Ishikawa (cell line): ENCODE data around the gene TCTN3.

Experiments
- CREB1 ChIP-seq: IDR thresholded peaks from 2 replicates; pipeline ENCODE4 v1.6.1; 2012; ENCODE audit warnings: low read depth
- TEAD4 ChIP-seq: IDR thresholded peaks from 2 replicates; pipeline ENCODE4 v1.6.1; 2012
- TF ChIP-seq, protein P1 (sequence below): IDR thresholded peaks from 2 replicates; pipeline ENCODE4 v1.6.1; 2012; ENCODE audit warnings: low read depth, mild to moderate bottlenecking

DNA sequence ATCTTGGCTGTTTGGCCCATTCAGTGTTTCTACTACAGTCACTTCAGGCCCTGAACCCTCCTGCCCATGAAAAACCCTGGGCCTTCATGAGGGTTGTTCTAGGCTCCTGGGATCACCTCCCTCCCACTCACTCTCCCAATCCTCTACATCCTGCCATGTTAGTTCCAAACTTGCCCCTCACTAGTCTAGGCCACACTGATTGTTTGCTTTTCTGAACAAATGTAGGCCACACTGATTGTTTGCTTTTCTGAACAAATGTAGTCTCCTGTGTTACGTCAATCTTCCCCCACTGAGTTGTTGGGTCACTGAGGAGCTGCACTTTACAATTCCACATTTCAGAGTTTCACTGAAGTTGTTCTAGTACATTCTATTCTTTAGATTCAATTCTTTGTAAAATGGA, 31.9 kb downstream of the TCTN3 start:
- no peak for TF ChIP-seq CREB1
- TF ChIP-seq, protein P1, sequence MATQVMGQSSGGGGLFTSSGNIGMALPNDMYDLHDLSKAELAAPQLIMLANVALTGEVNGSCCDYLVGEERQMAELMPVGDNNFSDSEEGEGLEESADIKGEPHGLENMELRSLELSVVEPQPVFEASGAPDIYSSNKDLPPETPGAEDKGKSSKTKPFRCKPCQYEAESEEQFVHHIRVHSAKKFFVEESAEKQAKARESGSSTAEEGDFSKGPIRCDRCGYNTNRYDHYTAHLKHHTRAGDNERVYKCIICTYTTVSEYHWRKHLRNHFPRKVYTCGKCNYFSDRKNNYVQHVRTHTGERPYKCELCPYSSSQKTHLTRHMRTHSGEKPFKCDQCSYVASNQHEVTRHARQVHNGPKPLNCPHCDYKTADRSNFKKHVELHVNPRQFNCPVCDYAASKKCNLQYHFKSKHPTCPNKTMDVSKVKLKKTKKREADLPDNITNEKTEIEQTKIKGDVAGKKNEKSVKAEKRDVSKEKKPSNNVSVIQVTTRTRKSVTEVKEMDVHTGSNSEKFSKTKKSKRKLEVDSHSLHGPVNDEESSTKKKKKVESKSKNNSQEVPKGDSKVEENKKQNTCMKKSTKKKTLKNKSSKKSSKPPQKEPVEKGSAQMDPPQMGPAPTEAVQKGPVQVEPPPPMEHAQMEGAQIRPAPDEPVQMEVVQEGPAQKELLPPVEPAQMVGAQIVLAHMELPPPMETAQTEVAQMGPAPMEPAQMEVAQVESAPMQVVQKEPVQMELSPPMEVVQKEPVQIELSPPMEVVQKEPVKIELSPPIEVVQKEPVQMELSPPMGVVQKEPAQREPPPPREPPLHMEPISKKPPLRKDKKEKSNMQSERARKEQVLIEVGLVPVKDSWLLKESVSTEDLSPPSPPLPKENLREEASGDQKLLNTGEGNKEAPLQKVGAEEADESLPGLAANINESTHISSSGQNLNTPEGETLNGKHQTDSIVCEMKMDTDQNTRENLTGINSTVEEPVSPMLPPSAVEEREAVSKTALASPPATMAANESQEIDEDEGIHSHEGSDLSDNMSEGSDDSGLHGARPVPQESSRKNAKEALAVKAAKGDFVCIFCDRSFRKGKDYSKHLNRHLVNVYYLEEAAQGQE = no peak
- TF ChIP-seq TEAD4 = no peak
